SU-DHL-6 (cell line): ENCODE data around the gene ACD.

Experiments
- H2AFZ ChIP-seq: fragments of 200-600 bp; sonication (generic); 2 replicates; pipeline ENCODE4 v1.6.1; 2014; ENCODE audit warnings: low read depth, mild to moderate bottlenecking, moderate library complexity, mixed read lengths, antibody characterized with exemption, low read length; ENCODE audit not compliant: severe bottlenecking
- H3F3A ChIP-seq: fragments of 200-600 bp; shearing (Covaris generic); 2 replicates; pipeline ENCODE4 v1.6.0; 2016; ENCODE audit warnings: antibody characterized with exemption, mild to moderate bottlenecking; ENCODE audit not compliant: insufficient read depth
- H3K27ac ChIP-seq: fragments of 200-600 bp; sonication (generic); 2 replicates; pipeline ENCODE4 v1.5.1; 2016; ENCODE audit warnings: low read depth, mild to moderate bottlenecking, low read length, moderate library complexity, mixed read lengths
- H3K27me3 ChIP-seq: fragments of 200-600 bp; sonication (generic), shearing (Covaris generic); 2 replicates; pipeline ENCODE4 v1.6.0; 2014; ENCODE audit warnings: mild to moderate bottlenecking, low read length
- H3K36me3 ChIP-seq: fragments of 200-600 bp; sonication (generic); 2 replicates; pipeline ENCODE4 v1.6.1; 2014; ENCODE audit warnings: mild to moderate bottlenecking, low read length, mixed read lengths
- H3K4me2 ChIP-seq: fragments of 300-600, 200-600 bp; shearing (Covaris generic), sonication (generic); 2 replicates; pipeline ENCODE4 v1.6.0; 2014; ENCODE audit warnings: low read length, low read depth, mild to moderate bottlenecking; ENCODE audit not compliant: poor library complexity, severe bottlenecking
- H3K4me3 ChIP-seq: fragments of 200-600 bp; sonication (generic); 2 replicates; pipeline ENCODE4 v1.5.1; 2014; ENCODE audit warnings: antibody characterized with exemption, low read length, mild to moderate bottlenecking, mixed read lengths; ENCODE audit not compliant: insufficient read depth, poor library complexity, severe bottlenecking
- H3K79me2 ChIP-seq: fragments of 200-600 bp; sonication (generic); 2 replicates; pipeline ENCODE4 v1.6.1; 2014; ENCODE audit warnings: mild to moderate bottlenecking, low read length, moderate library complexity; ENCODE audit not compliant: insufficient read depth
- H3K9ac ChIP-seq: fragments of 200-600 bp; sonication (generic); 2 replicates; pipeline ENCODE4 v1.7.0; 2014; ENCODE audit warnings: mild to moderate bottlenecking, low read length
- H3K9me2 ChIP-seq: fragments of 200-600 bp; sonication (generic); replicated peaks from 2 replicates; pipeline ENCODE4 v1.6.1; 2014; ENCODE audit warnings: low read length; ENCODE audit not compliant: insufficient read depth
- H3K9me3 ChIP-seq: fragments of 200-600 bp; sonication (generic); 2 replicates; pipeline ENCODE4 v1.6.1; 2014; ENCODE audit warnings: low read length, mixed read lengths; ENCODE audit not compliant: insufficient read depth
- H4K20me1 ChIP-seq: fragments of 200-600 bp; sonication (generic); 2 replicates; pipeline ENCODE4 v1.6.1; 2014; ENCODE audit warnings: low read depth, mild to moderate bottlenecking, antibody characterized with exemption, low read length, moderate library complexity, mixed read lengths
- EZH2phosphoT487 ChIP-seq: fragments of 200-600 bp; sonication (generic), shearing (Covaris generic); conservative IDR thresholded peaks from 2 replicates; pipeline ENCODE4 v1.6.1; 2018; ENCODE audit warnings: mild to moderate bottlenecking, antibody characterized with exemption, low read length, moderate library complexity, mixed read lengths
- TF ChIP-seq, protein P1 (sequence below): fragments of 200-600 bp; sonication (generic); IDR thresholded peaks from one replicate; pipeline ENCODE4 v1.5.1; 2017; ENCODE audit warnings: antibody characterized with exemption, mild to moderate bottlenecking, low read length, moderate library complexity; ENCODE audit not compliant: insufficient read depth, poor library complexity, severe bottlenecking

Gene ACD

DNA sequence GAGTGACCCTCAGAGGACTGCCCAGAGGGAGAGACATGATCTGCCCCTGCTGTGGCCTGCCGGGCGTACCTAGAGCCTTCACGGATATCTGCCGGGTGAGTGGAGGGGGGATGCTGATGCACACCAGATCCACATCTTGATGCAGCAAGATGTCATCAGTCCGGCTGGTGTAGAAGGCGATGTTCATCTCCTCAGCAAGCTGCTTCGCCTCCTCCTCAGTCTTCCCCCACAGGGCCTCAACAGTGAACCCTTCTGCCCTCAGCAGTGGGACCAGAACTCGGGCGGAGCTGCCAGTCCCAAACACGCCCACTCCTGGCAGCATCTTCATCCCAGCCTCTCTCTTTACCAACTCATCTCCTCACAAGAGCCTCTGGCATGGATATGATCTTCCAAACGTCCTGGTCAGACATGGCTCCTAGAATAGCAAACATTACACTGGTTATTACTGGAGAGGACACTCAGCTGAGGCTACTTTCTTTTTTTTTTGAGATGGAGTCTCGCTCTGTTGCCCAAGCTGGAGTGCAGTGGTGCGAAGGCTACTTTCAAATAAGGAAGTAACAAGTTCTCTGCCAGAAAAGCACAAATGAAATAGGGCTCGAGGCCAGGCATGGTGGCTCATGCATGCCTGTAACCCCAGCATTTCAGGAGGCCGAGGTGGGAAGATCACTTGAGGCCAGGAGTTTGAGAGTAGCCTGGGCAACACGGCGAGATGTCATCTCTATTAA, 25.5 kb upstream of the ACD start:
- Histone ChIP-seq H3K4me2 (peak overlapping the region; percentile 13), H4K20me1 (no peaks in the 10 kb centered on the region), H3K4me3 (no peak overlapping the region), H3F3A (peaks cover 5% of the 10 kb centered on the region; the same call in 1 of the 2 replicates), H2AFZ (no peak overlapping the region), H3K27ac (peak overlapping the region; percentile 18; the same call in 1 of the 2 replicates), H3K27me3 (no peaks in the 10 kb centered on the region), H3K36me3 (no peaks in the 10 kb centered on the region), H3K79me2 (peaks cover 5% of the 10 kb centered on the region; the same call in 1 of the 2 replicates), H3K9ac (no peak overlapping the region), H3K9me3 (no peaks in the 10 kb centered on the region), H3K9me2 (no peaks in the 10 kb centered on the region)
- TF ChIP-seq, protein P1, sequence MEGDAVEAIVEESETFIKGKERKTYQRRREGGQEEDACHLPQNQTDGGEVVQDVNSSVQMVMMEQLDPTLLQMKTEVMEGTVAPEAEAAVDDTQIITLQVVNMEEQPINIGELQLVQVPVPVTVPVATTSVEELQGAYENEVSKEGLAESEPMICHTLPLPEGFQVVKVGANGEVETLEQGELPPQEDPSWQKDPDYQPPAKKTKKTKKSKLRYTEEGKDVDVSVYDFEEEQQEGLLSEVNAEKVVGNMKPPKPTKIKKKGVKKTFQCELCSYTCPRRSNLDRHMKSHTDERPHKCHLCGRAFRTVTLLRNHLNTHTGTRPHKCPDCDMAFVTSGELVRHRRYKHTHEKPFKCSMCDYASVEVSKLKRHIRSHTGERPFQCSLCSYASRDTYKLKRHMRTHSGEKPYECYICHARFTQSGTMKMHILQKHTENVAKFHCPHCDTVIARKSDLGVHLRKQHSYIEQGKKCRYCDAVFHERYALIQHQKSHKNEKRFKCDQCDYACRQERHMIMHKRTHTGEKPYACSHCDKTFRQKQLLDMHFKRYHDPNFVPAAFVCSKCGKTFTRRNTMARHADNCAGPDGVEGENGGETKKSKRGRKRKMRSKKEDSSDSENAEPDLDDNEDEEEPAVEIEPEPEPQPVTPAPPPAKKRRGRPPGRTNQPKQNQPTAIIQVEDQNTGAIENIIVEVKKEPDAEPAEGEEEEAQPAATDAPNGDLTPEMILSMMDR, result no peak
- no peak for TF ChIP-seq EZH2phosphoT487

DNA sequence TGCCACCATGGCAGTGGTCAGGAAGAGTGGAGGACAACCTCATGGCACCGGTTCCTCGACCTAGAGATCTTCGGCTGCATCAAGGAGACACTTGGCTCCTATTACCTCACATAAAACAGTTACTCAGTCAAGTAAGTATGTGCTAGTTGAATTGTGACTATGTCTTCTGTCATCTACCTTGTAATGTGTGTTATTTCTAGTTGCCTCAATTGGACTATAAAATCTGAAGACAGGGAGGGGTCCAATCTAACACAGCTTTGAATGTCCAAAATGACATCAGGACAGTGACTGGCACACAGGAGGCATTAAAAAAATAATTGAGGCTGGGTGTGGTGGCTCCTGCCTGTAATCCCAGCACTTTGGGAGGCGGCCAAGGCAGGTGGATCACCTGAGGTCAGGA, 23.7 kb upstream of the ACD start:
- H2AFZ ChIP-seq, result no peak overlapping the region
- no peaks in the 10 kb centered on the region for H3K9me2 ChIP-seq
- H4K20me1 ChIP-seq, result no peaks in the 10 kb centered on the region
- no peak overlapping the region for H3K9ac ChIP-seq
- H3K79me2 ChIP-seq, result no peaks in the 10 kb centered on the region
- no peak for TF ChIP-seq EZH2phosphoT487
- TF ChIP-seq, protein P1, result no peak
- no peaks in the 10 kb centered on the region for H3K27me3 ChIP-seq
- H3K9me3 ChIP-seq, result no peaks in the 10 kb centered on the region
- H3K27ac ChIP-seq, result no peak overlapping the region
- H3F3A ChIP-seq, result peaks cover 5% of the 10 kb centered on the region; the same call in 1 of the 2 replicates
- no peak overlapping the region for H3K4me3 ChIP-seq
- H3K4me2 ChIP-seq, result no peak overlapping the region
- no peaks in the 10 kb centered on the region for H3K36me3 ChIP-seq

DNA sequence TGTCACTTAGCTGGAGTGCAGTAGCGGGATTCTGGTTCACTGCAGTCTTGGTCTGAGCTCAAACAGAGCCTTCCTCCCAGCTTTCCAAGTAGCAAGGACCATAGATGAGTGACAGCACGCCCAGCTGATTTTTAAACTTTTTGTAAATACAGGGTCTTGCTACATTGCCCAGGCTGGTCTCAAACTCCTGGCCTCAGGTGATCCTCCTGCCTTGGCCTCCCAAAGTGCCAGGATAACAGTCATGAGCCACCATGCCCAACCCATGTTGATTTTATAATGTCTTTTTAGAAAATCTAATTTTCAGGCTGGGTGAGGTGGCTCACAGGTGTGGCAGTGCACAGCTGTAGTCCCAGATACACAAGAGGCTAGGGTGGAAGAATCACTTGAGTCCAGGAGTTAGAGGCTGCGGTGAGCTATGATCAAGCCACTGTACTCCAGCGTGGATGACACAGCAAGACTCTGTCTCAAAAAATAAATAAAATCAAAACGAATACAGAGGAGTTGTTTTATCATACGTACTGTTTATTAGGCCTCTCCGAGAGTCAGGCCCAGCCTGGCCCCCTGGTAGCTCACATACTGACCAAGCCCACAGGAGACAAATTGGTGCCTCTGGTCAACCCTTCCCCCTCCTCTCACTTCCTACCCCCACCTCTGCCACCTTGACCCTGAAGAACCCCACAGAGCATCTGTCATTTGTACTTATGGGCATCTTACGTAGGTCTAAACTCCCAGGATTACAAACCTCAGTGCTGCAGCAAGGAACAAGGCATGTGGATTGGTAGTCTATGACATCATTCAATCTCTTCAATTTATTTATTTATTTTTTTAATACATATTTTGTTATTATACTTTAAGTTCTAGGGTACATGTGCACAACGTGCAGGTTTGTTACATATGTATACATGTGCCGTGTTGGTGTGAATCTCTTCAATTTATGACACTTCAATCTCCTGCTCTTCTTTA, 20.2 kb upstream of the ACD start:
- Histone ChIP-seq H4K20me1 (no peaks in the 10 kb centered on the region), H3K4me2 (no peak overlapping the region), H3K79me2 (no peaks in the 10 kb centered on the region), H3F3A (no peaks in the 10 kb centered on the region), H3K9ac (no peak overlapping the region), H3K36me3 (no peaks in the 10 kb centered on the region), H2AFZ (no peak overlapping the region), H3K27me3 (no peaks in the 10 kb centered on the region), H3K27ac (no peak overlapping the region), H3K4me3 (no peak overlapping the region), H3K9me2 (no peaks in the 10 kb centered on the region), H3K9me3 (no peaks in the 10 kb centered on the region)
- TF ChIP-seq EZH2phosphoT487, result no peak
- TF ChIP-seq, protein P1, result no peak
